ENCODE results near the gene IP6K1.

GRCh38 chr3:49747792-49748480 lies 38.4 kb downstream of the IP6K1 start:
- TF ChIP-seq, protein P1, sequence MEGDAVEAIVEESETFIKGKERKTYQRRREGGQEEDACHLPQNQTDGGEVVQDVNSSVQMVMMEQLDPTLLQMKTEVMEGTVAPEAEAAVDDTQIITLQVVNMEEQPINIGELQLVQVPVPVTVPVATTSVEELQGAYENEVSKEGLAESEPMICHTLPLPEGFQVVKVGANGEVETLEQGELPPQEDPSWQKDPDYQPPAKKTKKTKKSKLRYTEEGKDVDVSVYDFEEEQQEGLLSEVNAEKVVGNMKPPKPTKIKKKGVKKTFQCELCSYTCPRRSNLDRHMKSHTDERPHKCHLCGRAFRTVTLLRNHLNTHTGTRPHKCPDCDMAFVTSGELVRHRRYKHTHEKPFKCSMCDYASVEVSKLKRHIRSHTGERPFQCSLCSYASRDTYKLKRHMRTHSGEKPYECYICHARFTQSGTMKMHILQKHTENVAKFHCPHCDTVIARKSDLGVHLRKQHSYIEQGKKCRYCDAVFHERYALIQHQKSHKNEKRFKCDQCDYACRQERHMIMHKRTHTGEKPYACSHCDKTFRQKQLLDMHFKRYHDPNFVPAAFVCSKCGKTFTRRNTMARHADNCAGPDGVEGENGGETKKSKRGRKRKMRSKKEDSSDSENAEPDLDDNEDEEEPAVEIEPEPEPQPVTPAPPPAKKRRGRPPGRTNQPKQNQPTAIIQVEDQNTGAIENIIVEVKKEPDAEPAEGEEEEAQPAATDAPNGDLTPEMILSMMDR (IDR thresholded peaks at IDR 0.05), result no peak
- TF ChIP-seq POLR2AphosphoS5 (IDR thresholded peaks at IDR 0.05) (no peak), POLR2A (IDR thresholded peaks at IDR 0.05) (no peak)

All from sigmoid colon (tissue), 4 donors.